ENCODE results near the gene PTPRD.

Gene PTPRD

DNA sequence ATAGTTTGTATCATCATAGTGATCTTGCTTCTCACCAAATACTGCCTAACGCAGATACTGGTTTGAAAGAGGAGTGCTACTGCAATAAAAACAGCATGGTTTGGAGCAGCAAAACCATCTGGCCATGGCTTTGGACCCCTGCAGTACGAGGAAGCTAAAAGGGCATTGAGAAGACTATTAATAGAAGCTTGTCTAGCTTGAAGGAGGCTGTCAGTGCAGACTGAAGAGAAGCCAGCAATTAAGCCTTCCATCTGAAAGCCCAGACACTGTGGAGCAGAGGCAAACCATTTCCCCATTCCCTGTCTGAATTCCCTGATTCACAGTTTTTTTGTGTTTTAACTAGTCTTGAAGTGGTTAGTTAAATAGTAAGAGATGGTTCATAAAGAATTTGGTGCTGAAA lies 281.6 kb downstream of the PTPRD start:
- DNase-seq (ENCODE audit: low read depth, low spot score) = no peak
- H3K4me3 ChIP-seq (ENCODE audit: low read length) = no peak overlapping the region

- H3K4me3 ChIP-seq (ENCODE audit: low read length) = no peak overlapping the region
- DNase-seq (ENCODE audit: low read depth, low spot score) = no peak
Observed at GRCh38 chr9:10282084-10282483, 330.7 kb downstream of the PTPRD start.

DNA sequence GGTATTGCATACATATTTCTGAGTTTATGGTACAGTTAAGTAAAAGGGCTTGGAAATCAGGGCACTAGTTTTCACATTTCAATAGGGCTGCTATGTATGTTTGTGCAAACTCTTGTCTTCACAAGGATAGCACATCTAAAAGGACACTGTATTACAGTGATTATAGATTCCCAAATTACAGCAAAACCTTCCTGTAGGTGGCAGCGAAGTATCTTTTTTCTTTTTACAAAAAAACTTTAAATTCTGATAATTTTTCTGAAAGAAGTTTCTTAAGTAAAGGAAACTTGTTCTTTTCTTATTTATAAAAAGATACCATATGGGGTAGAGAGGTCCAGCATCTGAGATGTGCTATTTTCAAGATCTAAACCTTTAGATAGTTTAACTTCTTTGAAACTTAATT lies 337.8 kb downstream of the PTPRD start:
- H3K4me3 ChIP-seq (ENCODE audit: low read length) = no peak overlapping the region
- no peak for DNase-seq (ENCODE audit: low read depth, low spot score)

- DNase-seq (ENCODE audit: low read depth, low spot score) = no peak
- no peak overlapping the region for H3K4me3 ChIP-seq (ENCODE audit: low read length)
Observed at GRCh38 chr9:10274175-10274574, 338.6 kb downstream of the PTPRD start.

DNA sequence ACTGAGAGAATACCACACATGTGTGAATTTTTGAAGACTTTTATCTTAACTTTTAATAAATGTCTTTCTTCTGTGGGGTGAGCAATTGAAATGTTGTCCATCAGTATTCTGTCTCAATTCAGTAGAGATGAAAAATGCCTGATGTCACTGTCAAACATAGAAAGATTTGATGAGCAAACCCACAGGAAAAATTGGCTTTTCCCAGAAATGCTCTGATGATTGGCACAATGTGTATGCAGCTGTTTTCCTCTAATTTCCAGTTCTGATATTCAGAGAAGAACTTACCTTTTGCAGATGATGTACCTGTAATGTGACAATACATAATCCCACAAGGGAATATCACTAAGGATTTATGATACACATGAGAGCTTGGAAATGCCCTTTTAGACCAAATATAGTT lies 340.0 kb downstream of the PTPRD start:
- no peak for DNase-seq (ENCODE audit: low read depth, low spot score)
- no peak overlapping the region for H3K4me3 ChIP-seq (ENCODE audit: low read length)

DNA sequence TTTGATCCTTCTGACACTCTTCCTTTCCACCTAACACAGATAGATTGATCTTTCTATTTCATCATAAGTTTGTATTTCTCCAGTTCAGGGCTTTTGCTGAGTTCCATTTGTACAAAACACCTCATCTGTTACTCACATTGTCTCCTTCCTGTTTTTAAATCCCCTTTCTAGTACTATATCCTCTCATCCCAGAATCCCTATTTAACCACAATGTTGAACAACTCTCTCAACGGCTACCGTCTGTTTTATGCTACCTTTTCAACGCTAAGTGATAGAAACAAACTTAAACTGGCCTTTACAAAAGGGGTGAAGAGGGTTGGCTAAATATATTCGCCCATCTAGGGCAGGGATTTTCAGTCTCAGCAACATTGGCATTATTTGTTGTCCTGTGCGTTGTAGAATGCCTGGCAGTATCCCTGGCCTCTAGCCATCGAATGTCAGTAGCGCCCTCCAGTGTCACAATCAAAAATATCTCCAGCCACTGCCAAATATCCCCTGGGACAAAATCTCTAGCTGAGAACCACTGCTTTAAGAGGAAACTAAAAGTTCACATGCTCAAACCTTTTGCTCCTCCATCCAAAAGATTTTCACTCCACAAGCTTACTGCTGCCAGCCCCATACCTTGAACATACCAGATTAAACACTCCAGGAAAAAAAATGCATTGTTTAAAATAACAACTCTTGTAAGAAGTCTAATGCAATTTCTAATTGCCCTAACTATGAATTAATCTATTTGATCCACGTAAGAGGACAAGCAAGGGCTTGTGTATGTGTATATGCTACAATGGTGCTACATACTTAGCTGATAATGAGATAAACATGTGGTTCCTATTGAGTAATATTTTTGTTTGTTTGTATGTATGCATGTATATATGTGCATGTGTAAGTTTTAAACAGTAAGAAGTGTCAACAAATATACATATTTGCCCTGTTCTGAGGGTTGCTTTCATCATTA lies 344.0 kb downstream of the PTPRD start:
- peak; percentile 1 for DNase-seq (ENCODE audit: low read depth, low spot score)
- H3K4me3 ChIP-seq (ENCODE audit: low read length) = no peak overlapping the region

GRCh38 chr9:10265153-10265631 lies 347.6 kb downstream of the PTPRD start:
- H3K4me3 ChIP-seq (ENCODE audit: low read length) = no peak overlapping the region
- no peak for DNase-seq (ENCODE audit: low read depth, low spot score)

GRCh38 chr9:10260501-10260900 lies 352.3 kb downstream of the PTPRD start:
- no peak for DNase-seq (ENCODE audit: low read depth, low spot score)
- no peak overlapping the region for H3K4me3 ChIP-seq (ENCODE audit: low read length)

GRCh38 chr9:10259668-10260067 lies 353.1 kb downstream of the PTPRD start:
- no peak for DNase-seq (ENCODE audit: low read depth, low spot score)
- no peak overlapping the region for H3K4me3 ChIP-seq (ENCODE audit: low read length)

DNA sequence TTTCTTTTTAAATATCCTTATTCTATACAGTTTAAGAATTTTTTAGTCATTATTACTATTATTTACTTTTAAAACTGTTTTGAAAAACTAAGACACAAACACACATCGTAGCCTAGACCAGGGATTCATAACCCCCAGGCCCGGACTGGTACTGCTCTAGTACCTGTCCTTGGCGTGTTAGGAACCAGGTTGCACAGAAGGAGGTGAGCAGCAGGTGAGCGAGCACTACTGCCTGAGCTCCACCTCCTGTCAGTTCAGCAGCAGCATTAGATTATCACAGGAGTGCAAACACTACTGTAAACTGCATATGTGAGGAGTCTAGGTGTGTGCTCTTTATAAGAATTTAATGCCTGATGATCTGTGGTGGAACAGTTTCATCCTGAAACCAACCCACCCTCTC lies 357.0 kb downstream of the PTPRD start:
- H3K4me3 ChIP-seq (ENCODE audit: low read length) = no peak overlapping the region
- no peak for DNase-seq (ENCODE audit: low read depth, low spot score)

GRCh38 chr9:10254338-10254737 lies 358.5 kb downstream of the PTPRD start:
- DNase-seq (ENCODE audit: low read depth, low spot score) = no peak
- H3K4me3 ChIP-seq (ENCODE audit: low read length) = no peak overlapping the region

- DNase-seq (ENCODE audit: low read depth, low spot score) = no peak
- no peak overlapping the region for H3K4me3 ChIP-seq (ENCODE audit: low read length)
Observed at GRCh38 chr9:10253341-10253740, 359.5 kb downstream of the PTPRD start.

GRCh38 chr9:10252174-10252573 lies 360.6 kb downstream of the PTPRD start:
- no peak for DNase-seq (ENCODE audit: low read depth, low spot score)
- H3K4me3 ChIP-seq (ENCODE audit: low read length) = no peak overlapping the region

- no peak overlapping the region for H3K4me3 ChIP-seq (ENCODE audit: low read length)
- DNase-seq (ENCODE audit: low read depth, low spot score) = no peak
Observed at GRCh38 chr9:10251490-10251889, 361.3 kb downstream of the PTPRD start.

GRCh38 chr9:10250219-10250618 lies 362.6 kb downstream of the PTPRD start:
- no peak overlapping the region for H3K4me3 ChIP-seq (ENCODE audit: low read length)
- no peak for DNase-seq (ENCODE audit: low read depth, low spot score)

DNA sequence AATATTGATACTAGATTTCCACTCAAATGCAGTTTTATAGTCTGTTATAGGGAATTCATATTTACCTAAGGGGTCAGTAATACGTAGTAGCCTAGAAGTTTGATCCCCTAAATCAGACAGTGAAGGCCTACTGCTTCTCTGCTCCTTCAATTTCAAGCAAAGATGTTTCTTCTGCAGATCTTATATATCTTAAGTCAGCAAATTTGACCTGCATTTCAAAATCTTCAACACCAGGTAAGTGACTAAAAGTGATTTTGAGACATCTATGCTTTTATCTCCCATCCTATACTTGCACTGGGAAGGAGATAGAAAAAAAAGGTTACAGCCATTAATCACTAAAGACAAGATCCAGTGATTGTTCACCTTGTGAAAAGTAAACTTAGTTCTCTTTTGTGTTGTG lies 363.9 kb downstream of the PTPRD start:
- no peak for DNase-seq (ENCODE audit: low read depth, low spot score)
- no peak overlapping the region for H3K4me3 ChIP-seq (ENCODE audit: low read length)

DNA sequence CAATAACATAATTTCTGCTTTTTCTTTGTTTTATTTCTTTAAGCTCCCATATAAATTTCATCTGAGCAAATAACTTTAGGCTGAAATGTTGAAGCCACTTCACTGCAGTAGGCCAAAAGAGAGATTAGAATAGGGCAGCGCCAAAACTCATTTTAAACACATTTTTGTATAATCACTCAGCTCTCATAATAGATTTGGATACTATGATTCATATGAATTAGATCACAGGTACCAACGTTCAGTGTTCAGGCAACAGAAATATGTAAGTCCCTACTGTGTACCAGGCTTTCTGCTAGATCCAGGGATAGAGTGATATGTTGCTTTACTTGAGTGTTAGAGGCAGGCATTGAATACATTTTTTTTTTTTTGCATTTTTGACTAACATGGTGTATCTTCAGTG lies 370.5 kb downstream of the PTPRD start:
- DNase-seq (ENCODE audit: low read depth, low spot score) = no peak
- H3K4me3 ChIP-seq (ENCODE audit: low read length) = no peak overlapping the region

DNA sequence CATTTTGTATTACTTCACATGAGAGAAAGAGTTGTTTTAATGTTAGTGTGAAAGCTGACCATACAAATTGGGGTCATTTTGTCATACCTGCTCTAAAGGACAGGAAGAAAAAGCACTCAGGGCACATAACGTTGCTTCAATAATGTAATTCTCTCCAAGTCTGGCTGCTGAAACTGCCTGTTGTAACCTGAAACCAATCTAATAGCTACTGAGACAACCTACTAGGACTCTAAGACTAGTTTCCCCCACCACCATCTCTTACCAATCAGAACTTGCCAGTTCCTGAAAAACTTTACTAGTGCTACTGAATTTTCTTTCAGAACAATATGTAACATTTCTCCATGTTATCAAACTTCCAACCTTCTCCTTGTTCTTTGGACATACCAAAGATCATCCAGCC lies 374.7 kb downstream of the PTPRD start:
- DNase-seq (ENCODE audit: low read depth, low spot score) = no peak
- no peak overlapping the region for H3K4me3 ChIP-seq (ENCODE audit: low read length)

GRCh38 chr9:10237584-10237983 lies 375.2 kb downstream of the PTPRD start:
- no peak for DNase-seq (ENCODE audit: low read depth, low spot score)
- no peak overlapping the region for H3K4me3 ChIP-seq (ENCODE audit: low read length)

- no peak overlapping the region for H3K4me3 ChIP-seq (ENCODE audit: low read length)
Observed at GRCh38 chr9:10236161-10236560, 376.6 kb downstream of the PTPRD start.

DNA sequence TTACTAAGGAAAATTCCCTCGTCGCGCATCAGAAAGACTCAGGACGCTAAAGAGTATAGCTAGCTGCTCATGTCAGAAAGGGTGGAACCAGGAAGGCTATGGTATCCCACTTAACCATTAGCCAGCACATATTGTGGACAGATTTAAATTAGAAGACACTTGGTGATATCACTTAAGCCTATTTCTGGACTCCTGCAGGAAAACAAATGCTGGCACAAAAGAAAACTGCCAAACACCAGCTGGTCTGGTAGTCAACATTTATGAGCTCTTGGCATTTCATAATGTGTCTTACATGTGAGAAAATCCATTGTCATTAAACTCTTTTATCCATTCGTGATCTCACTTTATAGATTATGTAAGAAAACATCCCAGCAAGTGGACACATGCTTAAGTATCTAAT lies 377.4 kb downstream of the PTPRD start:
- DNase-seq (ENCODE audit: low read depth, low spot score) = no peak
- H3K4me3 ChIP-seq (ENCODE audit: low read length) = no peak overlapping the region

More at GRCh38 chr9:10236161-10236560, 376.6 kb downstream of the PTPRD start:
- DNase-seq (ENCODE audit: low read depth, low spot score) = no peak
